Prostate gland (tissue), 2 donors: Measurements from ENCODE around the gene CDKL1. TPM values are rescaled to one million over a fixed set of nuclear protein-coding genes. Genes with fewer than 3 reads are reported as not detected.

Experiments used
- DNase-seq: peaks from one replicate; pipeline ENCODE4 v3.0.0-alpha.2; 2019; ENCODE audit warnings: low spot score
- H3K27ac ChIP-seq, 2 donors: fragments of 200-600 bp; sonication (generic); 2 replicates each; pipeline ENCODE4 v1.5.1; 2017 to 2019
- H3K27me3 ChIP-seq: fragments of 200-600 bp; sonication (generic); replicated peaks from 2 replicates; pipeline ENCODE4 v1.5.1; 2019; ENCODE audit not compliant: insufficient read depth
- H3K36me3 ChIP-seq, 2 donors: fragments of 200-600 bp; sonication (generic); 1 replicate in 1 of 2; 2 replicates in 1 of 2; pipeline versions ENCODE4 v1.5.1 to v1.8.1; 2017 to 2019
- H3K4me1 ChIP-seq: fragments of 200-600 bp; sonication (generic); replicated peaks from 2 replicates; pipeline ENCODE4 v1.5.1; 2019
- H3K4me3 ChIP-seq, 2 donors: fragments of 200-600 bp; sonication (generic); 2 replicates each; pipeline ENCODE4 v1.5.1; 2017 to 2019
- H3K9me3 ChIP-seq: fragments of 200-600 bp; sonication (generic); 2 replicates; pipeline ENCODE4 v1.5.1; 2017
- CTCF ChIP-seq, 4 experiments: fragments of 200-600 bp in 2 of 4; fragments of 450-650 bp in 2 of 4; sonication (generic) in 2 of 4; IDR thresholded peaks; 1 replicate in 3 of 4; 2 replicates in 1 of 4; pipeline ENCODE4 v1.5.1; 2016 to 2019; ENCODE audit warnings: antibody characterized with exemption in 4 of 4, mild to moderate bottlenecking in 2 of 4, moderate library complexity in 2 of 4
- POLR2A ChIP-seq: fragments of 450-650 bp; IDR thresholded peaks from one replicate; pipeline ENCODE4 v1.6.1; 2016; ENCODE audit warnings: antibody characterized with exemption, mild to moderate bottlenecking
- POLR2AphosphoS5 ChIP-seq: sonication (generic); formaldehyde crosslinking; IDR thresholded peaks from one replicate; pipeline ENCODE4 v1.6.1; 2017; ENCODE audit warnings: antibody characterized with exemption
- WGBS: methylation state at CpG from one replicate; pipeline ENCODE4 v1.1.5; 2018; 5-methylcytosine and 5-hydroxymethylcytosine counted together
- intact Hi-C: fragments of 100-400 bp; cut with DNase I; formaldehyde crosslinking; loops from one replicate; pipeline ENCODE4 v1.14.2; 2022
- total RNA-seq, 2 donors: library from RNA; depleted of rRNA; stranded (reverse); fragments of >200 nt; gene quantifications; one replicate each; pipeline ENCODE4 v1.1.0, GENCODE V29; 2016

CDKL1 gene
- total RNA-seq, 2 donors from 2014 or later = 3.4 to 18.5 TPM

- H3K4me3 ChIP-seq = no peak overlapping the region
- H3K27ac ChIP-seq = no peak overlapping the region
- no peak for DNase-seq
- no peaks in the 10 kb centered on the region for H3K4me1 ChIP-seq
- H3K36me3 ChIP-seq = no peaks in the 10 kb centered on the region
- 30% methylated on average over 3 of the region's 3 CpGs for whole genome bisulfite sequencing
- TF ChIP-seq POLR2AphosphoS5 (no peak), CTCF (IDR thresholded peaks at IDR 0.05) (peak in 1 of 4 experiments; percentile 14)
- H3K9me3 ChIP-seq = no peaks in the 10 kb centered on the region
- H3K27me3 ChIP-seq = no peaks in the 10 kb centered on the region
- intact Hi-C loops = no loop called here
Measured at GRCh38 chr14:50383618-50384225, 13.0 kb downstream of the CDKL1 start.

- Histone ChIP-seq H3K9me3 (no peaks in the 10 kb centered on the region), H3K27me3 (no peaks in the 10 kb centered on the region), H3K27ac (no peak overlapping the region), H3K36me3 (no peaks in the 10 kb centered on the region), H3K4me3 (no peak overlapping the region), H3K4me1 (no peaks in the 10 kb centered on the region)
- DNase-seq = no peak
- 91% methylated on average over 14 of the region's 14 CpGs for WGBS
- TF ChIP-seq POLR2AphosphoS5 = no peak
- no peak for TF ChIP-seq POLR2A
- no peak for TF ChIP-seq CTCF (IDR thresholded peaks at IDR 0.05)
- intact Hi-C loops = no loop called here
Measured at GRCh38 chr14:50381823-50382287, 14.8 kb downstream of the CDKL1 start.

GRCh38 chr14:50381008-50381407 is 15.7 kb downstream of the CDKL1 start:
- no peak overlapping the region for H3K27ac ChIP-seq
- intact Hi-C loops = no loop called here
- no peaks in the 10 kb centered on the region for H3K27me3 ChIP-seq
- DNase-seq = no peak
- no peak overlapping the region for H3K4me3 ChIP-seq
- no peaks in the 10 kb centered on the region for H3K9me3 ChIP-seq
- no peaks in the 10 kb centered on the region for H3K36me3 ChIP-seq
- TF ChIP-seq POLR2A = no peak
- no peak for TF ChIP-seq POLR2AphosphoS5
- TF ChIP-seq CTCF (IDR thresholded peaks at IDR 0.05) = no peak
- WGBS = 93% methylated on average over 1 of the region's 1 CpG
- H3K4me1 ChIP-seq = no peaks in the 10 kb centered on the region

GRCh38 chr14:50380455-50380854 is 16.2 kb downstream of the CDKL1 start:
- no peaks in the 10 kb centered on the region for H3K4me1 ChIP-seq
- no peak overlapping the region for H3K4me3 ChIP-seq
- H3K27me3 ChIP-seq = no peaks in the 10 kb centered on the region
- TF ChIP-seq POLR2A (no peak), CTCF (IDR thresholded peaks at IDR 0.05) (no peak), POLR2AphosphoS5 (no peak)
- 100% methylated on average over 1 of the region's 1 CpG for WGBS
- H3K36me3 ChIP-seq = no peaks in the 10 kb centered on the region
- H3K27ac ChIP-seq = no peak overlapping the region
- no peak for DNase-seq
- no peaks in the 10 kb centered on the region for H3K9me3 ChIP-seq
- intact Hi-C loops = no loop called here

GRCh38 chr14:50379563-50379962 is 17.1 kb downstream of the CDKL1 start:
- no peak for DNase-seq
- intact Hi-C loops = no loop called here
- Histone ChIP-seq H3K4me3 (no peak overlapping the region), H3K36me3 (no peaks in the 10 kb centered on the region), H3K9me3 (no peaks in the 10 kb centered on the region), H3K27ac (no peak overlapping the region), H3K4me1 (no peaks in the 10 kb centered on the region), H3K27me3 (no peaks in the 10 kb centered on the region)
- TF ChIP-seq POLR2AphosphoS5 (no peak), POLR2A (no peak), CTCF (IDR thresholded peaks at IDR 0.05) (no peak)
- 75% methylated on average over 2 of the region's 2 CpGs for WGBS
